DMS53 (cell line): Measurements from ENCODE around the gene GPT2.
"Not testable (repeated sequence)": the region's sequence is repeated elsewhere in the genome, so short reads cannot be mapped to it uniquely, and the experiment has no call there.

Experiments
- DNase-seq: peaks from one replicate; lab custom pipeline; 2025; lab: John Stamatoyannopoulos, UW

GPT2 gene

DNA sequence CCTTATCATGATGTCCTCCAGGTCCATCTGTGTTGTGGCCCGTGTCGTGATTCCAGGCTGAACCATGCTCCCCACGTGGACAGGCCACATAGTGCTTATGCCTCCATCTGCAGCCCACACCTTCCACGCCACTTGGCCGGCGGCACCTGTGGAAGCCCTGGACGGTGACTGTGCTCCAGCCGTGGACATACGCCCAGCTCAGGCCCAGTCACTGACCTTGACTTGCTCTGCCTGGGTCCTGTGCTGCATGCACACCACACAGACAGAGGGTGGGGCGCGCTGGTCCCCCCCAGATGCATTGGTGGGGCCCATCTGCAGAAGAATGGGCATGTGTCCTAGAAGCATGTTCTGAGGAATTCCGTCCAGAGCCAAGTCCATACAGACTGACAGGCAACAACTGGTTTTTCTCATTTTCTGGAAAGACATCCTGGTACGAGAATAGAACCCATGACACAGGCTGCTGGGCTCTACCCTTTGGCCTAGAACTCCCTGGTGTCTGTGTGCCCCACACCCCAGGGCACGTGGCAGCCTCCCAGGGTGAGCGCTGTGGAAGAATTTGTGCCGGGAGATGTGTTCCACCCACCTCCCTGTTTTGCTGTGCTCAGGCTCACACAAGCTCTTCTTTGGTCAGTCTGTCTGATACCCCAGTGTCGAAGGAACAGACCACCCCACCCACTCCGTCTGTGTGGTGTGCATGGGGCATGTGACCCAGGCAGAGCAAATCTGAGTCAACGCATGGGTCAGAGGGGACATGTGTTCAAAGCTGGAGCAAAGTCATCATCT lies 39.5 kb downstream of the GPT2 start:
- no peak for DNase-seq

DNA sequence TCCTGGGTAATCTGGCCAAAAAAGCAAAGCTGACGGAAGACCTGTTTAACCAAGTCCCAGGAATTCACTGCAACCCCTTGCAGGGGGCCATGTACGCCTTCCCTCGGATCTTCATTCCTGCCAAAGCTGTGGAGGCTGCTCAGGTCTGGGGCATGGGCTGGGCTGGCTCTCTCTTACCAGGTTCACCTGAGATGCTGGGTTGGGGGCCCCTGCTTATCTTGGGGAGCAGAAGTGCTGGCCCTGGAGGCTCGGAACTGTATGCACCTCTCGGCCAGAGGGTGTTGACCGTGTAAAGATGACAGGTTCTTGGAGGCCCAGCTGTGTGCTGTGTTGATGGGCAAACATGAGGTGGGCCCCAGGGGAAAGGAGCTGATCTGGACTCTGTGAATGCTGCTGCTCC lies 40.2 kb downstream of the GPT2 start:
- no peak for DNase-seq

DNA sequence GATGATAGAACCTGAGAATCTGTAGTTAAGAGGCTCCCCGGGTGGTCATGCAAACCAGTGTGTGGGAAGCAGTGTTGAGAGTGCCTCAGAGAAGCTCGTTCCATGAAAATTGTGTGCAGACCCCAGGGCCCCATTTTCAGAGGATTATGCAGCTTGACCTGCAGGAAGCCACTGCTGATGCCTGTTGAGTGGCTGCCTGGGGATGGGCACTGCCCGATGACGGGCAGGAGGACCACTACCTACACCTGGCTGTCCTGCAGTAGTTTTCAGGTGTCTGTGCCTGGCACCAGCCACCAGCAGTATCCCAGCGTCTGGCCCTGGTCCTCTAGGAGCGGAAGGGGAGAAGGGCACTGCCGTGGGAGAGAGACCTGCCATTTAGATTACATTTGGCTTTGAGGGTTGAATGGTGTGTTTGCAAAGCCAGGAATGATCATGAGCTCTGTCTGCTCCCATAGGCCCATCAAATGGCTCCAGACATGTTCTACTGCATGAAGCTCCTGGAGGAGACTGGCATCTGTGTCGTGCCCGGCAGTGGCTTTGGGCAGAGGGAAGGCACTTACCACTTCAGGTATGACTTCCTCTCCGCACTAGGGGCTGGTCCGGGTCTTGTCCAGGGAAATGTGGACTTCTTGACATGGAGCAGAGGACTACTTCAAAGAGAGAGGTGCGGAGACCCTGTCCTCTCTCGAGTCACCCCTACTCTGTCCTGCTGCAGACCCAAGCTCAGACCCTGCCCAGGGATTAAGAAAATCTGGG lies 42.5 kb downstream of the GPT2 start:
- no peak for DNase-seq

DNA sequence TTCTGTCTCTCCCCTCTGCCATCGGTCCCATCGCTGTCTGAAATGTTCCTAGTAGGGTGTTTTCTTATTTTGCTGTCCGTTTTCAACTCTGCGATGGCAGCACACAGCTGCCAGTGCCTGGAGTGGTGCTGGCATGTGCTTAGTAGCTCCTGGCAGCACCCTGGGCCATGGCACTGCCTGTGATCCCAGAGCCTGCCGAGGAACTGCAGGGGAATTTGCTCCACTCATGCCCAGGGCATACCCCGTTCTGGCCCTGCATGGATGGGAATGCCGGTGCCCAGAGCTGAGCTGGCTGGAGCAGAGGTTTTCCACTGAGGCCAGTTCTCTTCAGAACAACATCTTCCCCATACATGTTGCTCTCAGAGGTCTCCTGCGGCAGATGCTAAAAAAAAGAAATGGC lies 43.1 kb downstream of the GPT2 start:
- no peak for DNase-seq

DNA sequence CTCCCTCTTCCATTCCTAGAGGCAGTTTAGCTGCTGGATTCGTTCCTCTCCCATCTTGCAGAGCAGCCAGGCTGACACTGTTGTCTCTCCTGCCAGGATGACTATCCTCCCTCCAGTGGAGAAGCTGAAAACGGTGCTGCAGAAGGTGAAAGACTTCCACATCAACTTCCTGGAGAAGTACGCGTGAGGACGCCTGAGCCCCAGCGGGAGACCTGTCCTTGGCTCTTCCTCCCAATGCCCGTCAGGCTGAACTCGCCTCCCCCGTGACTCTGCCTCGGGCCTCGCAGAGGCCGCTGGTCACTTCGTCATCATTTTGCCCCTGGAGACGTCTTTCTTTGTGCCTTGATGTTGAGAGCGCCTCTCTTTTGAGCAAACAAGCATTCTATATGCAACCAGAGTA lies 44.6 kb downstream of the GPT2 start:
- peak; percentile 34 for DNase-seq

DNA sequence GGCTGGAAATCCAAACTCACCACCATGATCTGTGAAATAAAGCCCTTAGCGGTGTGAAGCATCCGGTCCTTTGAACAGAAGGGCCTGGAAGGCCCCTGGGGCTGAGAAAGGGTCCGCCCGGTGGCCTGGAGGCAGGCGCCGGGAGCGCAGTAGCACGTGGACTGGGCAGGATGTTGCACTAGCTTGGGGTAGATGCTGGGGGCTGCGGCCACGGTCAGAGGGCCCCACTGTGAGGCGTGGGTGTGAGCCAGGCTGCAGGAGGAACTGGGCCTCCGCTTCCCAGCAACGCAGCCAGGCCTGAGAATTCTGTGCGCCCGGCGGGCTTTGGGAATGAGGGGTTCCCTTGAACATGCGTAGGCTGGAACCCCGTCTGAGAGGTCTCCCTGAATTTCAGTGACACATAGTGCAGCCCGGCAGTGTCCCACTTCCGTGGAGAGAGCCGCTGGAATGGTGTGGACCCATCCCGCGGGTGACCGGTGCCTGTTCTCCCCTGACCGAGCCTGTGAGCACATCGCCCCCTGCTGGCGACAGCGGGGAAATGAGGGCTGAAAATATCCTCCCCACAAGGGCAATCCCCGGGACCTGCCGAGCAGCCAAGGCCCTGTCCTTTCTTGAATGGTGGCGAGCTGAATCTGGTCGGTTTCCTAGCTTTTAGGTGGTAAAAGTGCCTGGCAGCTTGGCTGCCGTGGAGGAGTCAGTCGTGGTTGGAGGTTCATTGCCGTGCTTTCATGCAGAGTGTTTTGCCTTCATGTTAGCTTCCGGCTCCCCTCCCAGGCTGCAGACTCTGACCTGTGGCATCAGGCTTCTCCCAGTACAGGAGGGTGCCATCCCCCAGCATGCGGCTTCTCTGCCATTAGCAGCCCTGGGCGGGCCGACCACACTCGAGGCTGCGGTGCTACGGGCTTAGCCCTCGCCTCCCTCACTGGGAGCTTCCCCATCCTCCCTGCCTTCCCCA lies 45.5 kb downstream of the GPT2 start:
- DNase-seq: peak; percentile 76

DNA sequence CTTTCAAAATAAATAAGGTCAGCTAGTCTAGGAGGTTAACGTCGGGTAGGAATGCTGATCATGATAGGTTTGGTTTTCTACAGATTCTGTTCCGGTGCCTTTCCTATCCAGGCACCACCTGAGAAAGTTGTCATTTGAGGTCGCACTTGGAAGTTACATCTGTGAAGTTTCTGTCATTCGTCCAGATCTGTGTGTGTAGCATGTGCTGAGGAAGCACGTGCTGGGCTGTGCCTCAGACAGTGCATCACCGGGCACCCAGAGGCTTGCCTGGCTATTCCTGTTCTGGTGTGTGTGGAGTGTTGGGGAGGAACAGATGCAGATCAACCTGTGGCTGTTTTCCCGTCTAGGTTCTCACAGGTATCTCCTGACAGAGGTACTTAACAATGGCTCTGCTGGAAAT lies 46.7 kb downstream of the GPT2 start:
- DNase-seq: no peak

DNA sequence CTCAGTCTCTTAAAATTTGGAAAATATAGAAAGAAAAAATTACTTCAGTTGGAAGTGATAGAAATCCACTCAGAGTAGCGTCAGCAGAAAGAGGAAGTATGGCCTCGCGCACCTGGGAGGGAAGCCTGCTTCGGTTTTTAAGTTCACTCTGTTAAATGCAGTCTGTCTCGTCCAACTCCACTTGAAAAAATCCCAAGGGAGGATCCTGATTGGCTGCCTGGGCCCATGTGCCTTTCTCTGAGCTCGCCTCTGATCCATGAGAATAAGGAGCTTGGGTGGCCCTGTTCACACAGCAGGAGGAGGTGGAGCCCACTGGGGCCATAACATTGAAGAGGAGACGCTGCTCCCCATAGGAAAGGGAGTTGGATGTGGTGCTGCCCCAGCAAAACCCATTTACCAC lies 48.6 kb downstream of the GPT2 start:
- peak; percentile 50 for DNase-seq

DNA sequence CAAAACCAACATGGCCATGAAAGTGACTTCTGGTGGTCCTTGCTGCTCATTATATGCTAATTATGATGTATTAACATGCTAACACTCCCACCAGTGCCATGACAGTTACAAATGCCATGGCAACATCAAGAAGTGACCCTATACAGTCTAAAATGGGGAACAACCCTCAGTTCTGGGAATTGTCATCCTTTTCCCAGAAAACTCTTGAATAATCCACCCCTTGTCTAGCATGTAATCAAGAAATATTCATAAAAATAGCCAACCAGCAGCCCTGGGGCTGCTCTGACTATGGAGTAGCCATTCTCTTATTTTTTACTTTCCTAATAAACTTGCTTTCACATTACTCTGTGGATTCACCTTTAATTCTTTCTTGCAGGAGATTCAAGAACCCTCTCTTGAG lies 53.4 kb downstream of the GPT2 start:
- DNase-seq: no peak

DNA sequence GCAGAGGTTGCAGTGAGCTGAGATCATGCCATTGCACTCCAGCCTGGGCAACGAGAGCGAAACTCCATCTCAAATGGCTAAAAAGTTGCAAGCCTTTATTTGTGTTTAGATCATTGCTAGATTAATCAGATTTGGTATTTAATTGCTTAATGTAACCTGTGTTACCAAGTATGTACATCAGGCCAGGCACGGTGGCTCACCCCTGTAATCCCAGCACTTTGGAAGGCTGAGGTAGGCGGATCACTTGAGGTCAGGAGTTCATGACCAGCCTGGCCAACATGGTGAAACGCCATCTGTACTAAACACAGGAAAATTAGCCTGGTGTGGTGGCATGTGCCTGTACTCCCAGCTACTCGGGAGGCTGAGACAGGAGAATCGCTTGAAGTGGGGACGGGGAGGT lies 60.6 kb downstream of the GPT2 start:
- not testable (repeated sequence) for DNase-seq

DNA sequence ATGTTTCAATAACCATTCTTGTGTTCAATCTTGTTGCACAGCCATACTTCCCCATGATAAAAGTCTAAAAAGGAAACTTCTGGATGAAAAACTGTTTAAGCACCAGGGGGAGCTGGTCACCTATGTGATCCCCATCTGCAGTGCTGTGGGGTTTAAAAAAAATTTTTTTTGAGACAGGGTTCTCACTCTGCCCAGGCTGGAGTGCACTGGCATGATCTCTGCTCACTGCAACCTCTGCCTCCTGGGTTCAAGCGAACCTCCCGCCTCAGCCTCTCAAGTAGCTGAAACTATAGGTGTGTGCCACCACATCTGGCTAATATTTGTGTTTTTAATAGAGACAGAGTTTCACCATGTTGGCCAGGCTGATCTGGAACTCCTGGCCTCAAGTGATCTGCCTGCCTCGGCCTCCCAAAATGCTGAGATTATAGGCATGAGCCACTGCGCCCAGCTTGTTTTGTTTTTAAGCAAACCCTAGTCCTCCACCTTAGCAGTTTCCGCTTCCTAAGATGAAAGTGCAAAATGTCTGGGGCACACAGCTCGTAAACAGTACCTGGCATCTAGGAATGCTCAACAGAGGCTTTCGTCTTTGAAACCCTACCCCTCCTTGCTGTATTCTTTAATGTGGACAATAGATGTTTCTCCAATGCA lies 63.9 kb downstream of the GPT2 start:
- DNase-seq: peak; percentile 78

DNA sequence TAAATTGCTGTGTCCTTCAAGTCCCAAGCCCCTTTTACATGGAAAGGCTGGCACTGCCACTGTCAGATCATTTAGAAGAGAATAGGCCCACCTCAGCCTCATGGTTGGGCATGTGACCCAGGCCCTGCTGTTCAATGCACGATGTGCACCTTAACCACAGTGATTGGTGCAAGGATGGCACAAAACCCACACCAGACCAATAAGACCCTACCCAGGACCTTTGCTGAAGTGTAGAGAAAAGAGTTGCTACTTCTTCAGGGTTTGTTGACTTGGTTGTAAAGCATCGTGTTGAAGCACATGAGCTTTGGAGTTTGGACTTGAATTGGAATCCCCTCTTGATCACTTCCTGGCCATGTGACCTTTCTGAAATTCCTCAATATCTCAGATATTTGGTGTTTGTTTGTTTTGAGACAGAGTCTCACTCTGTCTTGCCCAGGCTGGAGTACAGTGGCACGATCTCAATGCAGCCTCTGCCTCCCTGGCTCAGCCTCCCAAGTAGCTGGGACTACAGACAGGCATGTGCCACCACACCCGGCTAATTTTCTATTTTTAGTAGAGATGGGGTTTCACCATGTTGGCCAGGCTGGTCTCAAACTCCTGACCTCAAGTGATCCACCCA lies 64.5 kb downstream of the GPT2 start:
- DNase-seq: no peak

DNA sequence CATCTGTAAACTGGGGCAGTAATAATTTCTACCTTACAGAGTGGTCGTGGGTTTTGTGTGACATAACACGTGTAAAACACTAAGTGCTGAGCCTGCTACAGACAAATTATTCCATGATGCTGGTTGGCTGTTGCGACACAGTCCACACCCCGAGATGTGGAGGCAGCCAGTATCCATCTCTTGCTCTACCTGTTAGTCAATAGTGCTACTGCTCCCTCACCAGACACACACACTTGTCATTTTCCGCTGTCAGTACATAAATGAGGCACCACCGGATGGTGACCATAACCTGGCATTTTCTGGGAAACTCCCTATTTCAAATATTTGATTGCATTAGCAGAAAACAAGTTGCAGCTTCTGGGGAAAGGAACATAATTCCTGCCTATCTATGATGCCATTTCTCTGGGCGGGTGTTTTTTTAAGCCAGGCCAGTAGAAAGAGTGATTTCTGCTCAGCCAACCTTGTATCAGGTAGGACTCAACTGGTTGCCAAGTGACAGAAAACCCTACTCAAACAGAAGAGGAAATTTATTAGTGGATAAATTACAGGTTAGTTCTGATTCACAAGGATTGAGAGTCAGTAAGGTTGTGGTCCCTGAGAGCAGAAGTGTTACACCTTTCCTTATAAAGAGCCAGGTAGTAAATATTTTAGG lies 65.2 kb downstream of the GPT2 start:
- DNase-seq: peak; percentile 20

DNA sequence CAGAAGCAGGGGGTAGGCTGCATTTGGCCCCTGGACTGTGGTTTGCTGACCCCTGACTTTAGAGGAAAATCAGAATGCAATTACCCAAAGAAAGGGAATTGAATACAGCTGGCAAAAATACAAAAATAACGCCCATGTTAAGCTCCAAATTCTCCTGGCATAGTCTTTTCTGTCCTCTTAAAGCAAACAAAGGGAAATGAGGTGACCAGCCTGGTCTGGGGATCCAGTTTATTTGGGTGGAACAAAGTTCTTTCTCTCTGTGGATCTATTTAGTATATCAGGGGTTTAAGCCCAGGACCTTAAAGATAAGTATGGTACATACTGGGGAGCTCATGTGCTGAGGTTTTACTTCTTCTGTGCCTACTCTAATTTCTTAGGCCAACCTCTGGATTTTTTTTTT lies 65.8 kb downstream of the GPT2 start:
- no peak for DNase-seq

DNA sequence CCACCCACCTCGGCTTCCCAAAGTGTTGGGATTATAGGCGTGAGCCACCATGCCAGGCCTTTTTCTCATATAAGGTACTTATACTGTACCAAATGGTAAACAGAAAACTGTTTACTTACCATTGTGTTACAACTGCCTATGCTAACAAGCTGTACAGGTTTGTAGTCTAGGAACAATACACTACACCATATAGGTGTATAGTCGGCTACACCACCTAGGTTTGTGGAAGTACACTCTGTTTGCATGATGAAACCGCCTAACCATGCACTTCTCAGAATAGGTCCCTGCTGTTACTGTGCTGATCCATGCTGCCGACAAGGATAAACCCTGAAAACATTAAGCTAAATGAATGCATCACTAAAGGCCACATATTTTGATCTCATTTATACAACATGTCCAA lies 70.4 kb downstream of the GPT2 start:
- peak; percentile 79 for DNase-seq

DNA sequence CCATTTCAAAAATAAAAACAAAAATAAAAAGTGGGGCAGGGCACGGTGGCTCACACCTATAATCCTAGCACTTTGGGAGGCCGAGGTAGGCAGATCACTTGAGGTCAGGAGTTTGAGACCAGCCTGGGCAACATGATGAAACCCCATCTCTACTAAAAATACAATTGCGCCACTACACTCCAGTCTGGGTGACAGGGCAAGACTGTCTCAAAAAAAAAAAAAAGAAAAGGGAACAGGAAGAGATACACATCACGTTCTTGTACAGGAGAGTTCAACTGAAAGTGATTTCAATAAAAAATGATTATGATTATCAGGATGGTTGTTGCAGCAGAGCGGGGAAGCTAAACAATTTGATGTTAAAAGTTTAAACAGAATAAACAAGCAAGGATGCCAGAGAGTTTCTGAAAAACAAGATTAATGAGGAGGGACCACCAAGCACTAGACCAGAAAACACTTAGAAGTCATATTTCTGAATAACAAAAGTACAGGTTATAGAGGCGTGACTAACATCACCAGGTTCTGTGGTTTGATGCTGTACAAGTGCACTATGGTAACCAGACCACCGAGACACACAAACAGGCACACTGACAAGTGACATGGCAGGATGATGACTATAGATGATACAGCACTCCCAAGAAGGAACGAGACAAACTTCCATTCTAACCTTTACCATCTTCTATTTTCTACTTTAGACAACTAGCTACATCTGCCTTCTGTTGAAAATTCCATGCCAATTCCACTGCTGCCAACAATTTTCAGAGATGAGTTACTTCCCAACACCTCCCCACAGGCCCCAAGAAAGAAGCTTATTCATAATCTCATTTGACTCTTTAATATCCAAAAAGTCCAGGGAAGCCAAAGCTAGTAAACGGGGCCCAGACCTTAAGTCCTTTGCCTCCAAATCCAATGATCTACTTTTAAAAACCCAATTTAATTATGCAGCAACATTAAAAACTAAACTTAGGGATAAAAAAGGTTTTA lies 77.5 kb downstream of the GPT2 start:
- DNase-seq: no peak

DNA sequence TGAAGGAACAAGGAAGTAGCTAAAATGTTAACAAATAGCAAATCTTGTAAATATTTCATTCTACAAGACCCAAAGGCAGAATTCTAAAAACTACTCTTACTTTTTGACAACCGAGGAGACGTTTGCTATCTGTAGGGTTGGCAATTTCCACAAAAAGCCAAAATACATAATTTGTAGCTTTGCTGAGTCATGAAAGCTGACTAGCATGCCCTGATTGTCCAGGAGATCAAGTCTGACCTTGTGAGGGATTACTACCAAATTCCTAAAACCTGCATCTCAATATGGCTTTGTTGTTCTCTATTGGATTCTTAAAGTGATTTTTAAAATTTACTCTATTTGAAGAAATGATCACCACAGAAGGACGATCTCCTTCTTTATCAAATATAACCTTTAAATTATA lies 78.5 kb downstream of the GPT2 start:
- DNase-seq: no peak

DNA sequence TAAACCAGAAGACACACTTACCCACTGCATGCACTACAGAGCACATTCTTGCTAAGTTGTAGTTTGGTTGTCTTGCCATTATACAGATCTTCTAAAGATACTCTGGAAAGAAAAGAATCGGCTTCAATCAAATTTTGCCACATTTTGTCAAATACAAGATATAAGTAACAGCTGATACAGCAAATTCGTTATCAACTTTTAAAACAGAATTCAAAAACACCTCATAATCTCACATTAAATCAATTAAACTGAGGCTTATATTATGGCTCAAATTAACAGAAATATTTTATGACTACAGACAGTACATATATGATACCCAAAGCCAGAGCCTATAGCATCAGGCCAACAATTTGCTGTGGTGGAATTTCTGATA lies 83.9 kb downstream of the GPT2 start:
- DNase-seq: no peak

DNA sequence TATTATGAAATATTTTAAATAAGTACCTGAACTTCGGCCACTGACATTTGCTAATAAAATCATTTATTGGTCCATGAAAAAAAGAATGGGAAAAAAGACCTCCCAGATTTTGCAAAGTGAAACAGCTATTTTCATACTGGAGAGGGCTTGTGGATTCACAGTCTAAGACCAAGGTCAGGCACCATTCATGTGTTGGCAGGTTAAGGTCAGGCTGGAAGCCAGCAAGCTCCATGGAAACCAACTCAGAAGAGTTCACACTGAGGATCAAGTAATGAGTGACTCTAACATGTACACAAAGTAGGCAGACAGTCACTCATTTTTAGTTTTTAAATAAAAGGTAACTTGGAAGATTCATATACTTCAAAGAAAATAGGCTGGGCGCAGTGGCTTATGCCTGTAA lies 85.9 kb downstream of the GPT2 start:
- no peak for DNase-seq

DNA sequence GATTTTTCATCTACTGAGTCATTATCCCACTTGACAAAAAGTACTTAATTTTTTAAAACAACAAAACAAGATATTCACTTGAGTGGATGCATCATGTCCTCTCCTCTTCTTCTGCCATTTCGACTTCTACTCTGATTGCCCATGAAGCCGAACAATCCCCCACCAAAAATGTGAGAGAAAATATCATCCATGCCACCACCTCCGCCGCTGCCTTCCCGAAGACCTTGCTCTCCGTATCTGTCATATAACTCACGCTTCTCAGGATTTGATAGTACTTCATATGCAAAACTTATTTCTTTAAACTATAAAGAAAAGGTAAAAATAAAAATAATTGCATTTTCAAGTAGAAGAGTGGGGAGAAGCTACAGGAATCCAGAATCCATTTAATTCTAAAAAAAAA lies 87.1 kb downstream of the GPT2 start:
- no peak for DNase-seq
